Natural killer cell (primary cell): ENCODE data around the gene ZNF408. TPM values are rescaled to one million over a fixed set of nuclear protein-coding genes. Genes with fewer than 3 reads are reported as not detected.

Experiments used
- ATAC-seq, 3 donors: fragments of 150-1000 bp in 2 of 3; fragments of 200-7000 bp in 1 of 3; cut with Tn5 transposase; 1 replicate in 1 of 3; 2 replicates in 2 of 3; pipeline ENCODE4 v1.10.0; 2021; ENCODE audit warnings: mild to moderate bottlenecking in 2 of 3, moderate library complexity in 2 of 3
- DNase-seq, 2 donors: peaks; one replicate each; pipeline versions ENCODE4 v3.0.0 to v3.0.0-alpha.2; 2013 to 2021; ENCODE audit warnings: mixed read lengths in 1 of 2
- H3K27ac ChIP-seq: one replicate; pipeline ENCODE4 v1.5.1; 2013; ENCODE audit warnings: mild to moderate bottlenecking, low read length
- H3K27me3 ChIP-seq: one replicate; pipeline ENCODE4 v1.6.1; 2013; ENCODE audit warnings: low read length; ENCODE audit not compliant: control insufficient read depth, insufficient read depth
- H3K36me3 ChIP-seq: one replicate; pipeline ENCODE4 v1.6.1; 2013; ENCODE audit warnings: low read length; ENCODE audit not compliant: control insufficient read depth, insufficient read depth
- H3K4me1 ChIP-seq: one replicate; pipeline ENCODE4 v1.6.1; 2013; ENCODE audit warnings: low read length; ENCODE audit not compliant: control insufficient read depth, insufficient read depth
- H3K4me3 ChIP-seq: one replicate; pipeline ENCODE4 v1.5.1; 2013; ENCODE audit warnings: low read length
- H3K9me3 ChIP-seq: one replicate; pipeline ENCODE4 v1.6.1; 2013; ENCODE audit warnings: low read length; ENCODE audit not compliant: control insufficient read depth, insufficient read depth
- H3K27ac Mint-ChIP-seq, 2 donors: one replicate each; pipeline ENCODE4 v1.8.0; 2022; ENCODE audit warnings: mild to moderate bottlenecking in 2 of 2, mixed read lengths in 2 of 2, moderate library complexity in 1 of 2
- H3K27me3 Mint-ChIP-seq, 2 donors: one replicate each; pipeline ENCODE4 v1.8.0; 2022; ENCODE audit warnings: low read depth in 2 of 2, mixed read lengths in 2 of 2
- H3K36me3 Mint-ChIP-seq: one replicate; pipeline ENCODE4 v1.8.0; 2022; ENCODE audit warnings: mixed read lengths
- H3K4me1 Mint-ChIP-seq, 2 donors: one replicate each; pipeline ENCODE4 v1.8.0; 2022; ENCODE audit warnings: mixed read lengths in 2 of 2
- H3K4me3 Mint-ChIP-seq: one replicate; pipeline ENCODE4 v1.8.0; 2022; ENCODE audit warnings: mild to moderate bottlenecking, moderate library complexity, mixed read lengths
- H3K9me3 Mint-ChIP-seq, 2 donors: one replicate each; pipeline ENCODE4 v1.8.0; 2022; ENCODE audit warnings: mixed read lengths in 2 of 2
- CTCF ChIP-seq: fragments of 200-600 bp; IDR thresholded peaks from one replicate; pipeline ENCODE4 v1.8.0; 2022; ENCODE audit warnings: antibody characterized with exemption
- WGBS: methylation state at CpG from one replicate; pipeline ENCODE4 v1.1.7; 2013; ENCODE audit warnings: missing lambda C conversion rate; ENCODE audit not compliant: insufficient coverage; 5-methylcytosine and 5-hydroxymethylcytosine counted together
- intact Hi-C: fragments of 100-400 bp; cut with micrococcal nuclease; formaldehyde crosslinking; loops from one replicate; pipeline ENCODE4 v1.14.2; 2022
- total RNA-seq, 4 donors: library from RNA; stranded (reverse); fragments of 120-200 nt in 1 of 4; gene quantifications; one replicate each; pipeline versions ENCODE4 v1.2.3 to v1.2.4, GENCODE V29; 2013 to 2022

Gene ZNF408
- total RNA-seq, 3 donors from 2014 or later (not counting 1 experiment from before 2014, with no cell fraction given) = 9.1 to 19.0 (median 9.6) TPM

DNA sequence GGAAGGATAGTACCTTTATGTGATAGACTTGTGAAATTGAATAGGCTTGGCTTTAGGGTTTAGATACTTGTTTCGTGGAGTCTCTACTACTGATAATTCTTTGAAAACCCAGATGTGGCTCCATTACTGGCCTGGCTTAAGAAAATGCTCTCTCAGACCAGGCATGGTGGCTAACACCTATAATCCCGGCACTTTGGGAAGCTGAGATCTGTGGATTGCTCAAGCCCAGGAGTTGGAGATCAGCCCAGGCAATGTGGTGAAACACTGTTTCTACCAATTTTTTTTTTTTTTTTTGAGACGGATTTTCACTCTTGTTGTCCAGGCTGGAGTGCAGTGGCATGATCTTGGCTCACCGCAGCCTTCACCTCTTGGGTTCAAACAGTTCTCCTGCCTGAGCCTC lies 42.6 kb upstream of the ZNF408 start:
- DNase-seq = no peak
- Mint-ChIP-seq H3K9me3 (no peaks in the 10 kb centered on the region), H3K27ac (no peak overlapping the region), H3K4me3 (no peak overlapping the region), H3K27me3 (no peaks in the 10 kb centered on the region), H3K36me3 (peaks cover 7% of the 10 kb centered on the region), H3K4me1 (no peaks in the 10 kb centered on the region)
- WGBS = 89% methylated on average over 4 of the region's 4 CpGs
- intact Hi-C loops = no loop called here
- ATAC-seq = no peak
- no peaks in the 10 kb centered on the region for H3K9me3 ChIP-seq
- no peak overlapping the region for H3K4me3 ChIP-seq
- H3K27ac ChIP-seq = no peak overlapping the region
- H3K27me3 ChIP-seq = no peaks in the 10 kb centered on the region
- TF ChIP-seq CTCF = no peak
- H3K4me1 ChIP-seq = no peaks in the 10 kb centered on the region
- peaks cover 72% of the 10 kb centered on the region for H3K36me3 ChIP-seq

- no peak overlapping the region for H3K27ac ChIP-seq
- H3K36me3 ChIP-seq = peaks cover 70% of the 10 kb centered on the region
- no peaks in the 10 kb centered on the region for H3K27me3 ChIP-seq
- WGBS = 78% methylated on average over 1 of the region's 1 CpG
- H3K4me3 ChIP-seq = no peak overlapping the region
- H3K9me3 ChIP-seq = no peaks in the 10 kb centered on the region
- Mint-ChIP-seq H3K4me3 (no peak overlapping the region), H3K27me3 (no peaks in the 10 kb centered on the region), H3K36me3 (peaks cover 7% of the 10 kb centered on the region), H3K27ac (no peak overlapping the region), H3K4me1 (no peaks in the 10 kb centered on the region), H3K9me3 (no peaks in the 10 kb centered on the region)
- ATAC-seq = no peak
- no peak for DNase-seq
- TF ChIP-seq CTCF = no peak
- intact Hi-C loops = no loop called here
- no peaks in the 10 kb centered on the region for H3K4me1 ChIP-seq
Measured at GRCh38 chr11:46659908-46660307, 40.9 kb upstream of the ZNF408 start.

DNA sequence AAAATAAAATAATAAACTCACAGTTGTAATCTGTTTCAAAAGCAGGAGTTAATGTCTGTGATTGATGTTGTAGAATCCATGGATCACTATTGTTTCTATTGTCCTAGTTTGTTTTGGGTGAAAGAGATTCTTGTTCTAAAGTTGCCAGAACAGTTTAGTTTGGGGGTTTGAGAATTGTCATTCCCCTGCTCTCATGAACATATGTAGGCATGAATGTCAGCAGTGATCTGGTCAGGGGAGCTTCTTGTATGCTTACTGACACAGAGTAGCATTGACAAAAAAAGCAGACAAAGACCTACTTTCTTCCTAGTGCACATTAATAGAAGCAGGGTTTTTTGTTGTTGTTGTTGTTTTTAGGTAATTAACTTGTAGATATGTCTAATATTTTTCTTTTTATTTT lies 39.0 kb upstream of the ZNF408 start:
- Histone ChIP-seq H3K27me3 (no peaks in the 10 kb centered on the region), H3K4me3 (no peak overlapping the region), H3K9me3 (no peaks in the 10 kb centered on the region), H3K4me1 (no peaks in the 10 kb centered on the region), H3K36me3 (peaks cover 75% of the 10 kb centered on the region), H3K27ac (no peak overlapping the region)
- Mint-ChIP-seq H3K27ac (no peak overlapping the region), H3K9me3 (no peaks in the 10 kb centered on the region), H3K4me1 (no peaks in the 10 kb centered on the region), H3K27me3 (no peaks in the 10 kb centered on the region), H3K4me3 (no peak overlapping the region), H3K36me3 (peaks cover 7% of the 10 kb centered on the region)
- DNase-seq (no peak), ATAC-seq (no peak)
- intact Hi-C loops = no loop called here
- no peak for TF ChIP-seq CTCF

GRCh38 chr11:46662366-46662765 lies 38.5 kb upstream of the ZNF408 start:
- Histone ChIP-seq H3K4me3 (no peak overlapping the region), H3K36me3 (peaks cover 75% of the 10 kb centered on the region), H3K27ac (no peak overlapping the region), H3K27me3 (no peaks in the 10 kb centered on the region), H3K9me3 (no peaks in the 10 kb centered on the region), H3K4me1 (no peaks in the 10 kb centered on the region)
- TF ChIP-seq CTCF = no peak
- intact Hi-C loops = no loop called here
- H3K27ac Mint-ChIP-seq = no peak overlapping the region
- H3K4me1 Mint-ChIP-seq = no peaks in the 10 kb centered on the region
- H3K9me3 Mint-ChIP-seq = no peaks in the 10 kb centered on the region
- no peak overlapping the region for H3K4me3 Mint-ChIP-seq
- ATAC-seq (no peak), DNase-seq (no peak)
- H3K36me3 Mint-ChIP-seq = peaks cover 7% of the 10 kb centered on the region
- H3K27me3 Mint-ChIP-seq = no peaks in the 10 kb centered on the region
